COR-L47 (cell line): ENCODE data around the gene EGFL7.

Experiments used
- DNase-seq: peaks from one replicate; lab custom pipeline; 2025; lab: John Stamatoyannopoulos, UW

The EGFL7 gene

DNA sequence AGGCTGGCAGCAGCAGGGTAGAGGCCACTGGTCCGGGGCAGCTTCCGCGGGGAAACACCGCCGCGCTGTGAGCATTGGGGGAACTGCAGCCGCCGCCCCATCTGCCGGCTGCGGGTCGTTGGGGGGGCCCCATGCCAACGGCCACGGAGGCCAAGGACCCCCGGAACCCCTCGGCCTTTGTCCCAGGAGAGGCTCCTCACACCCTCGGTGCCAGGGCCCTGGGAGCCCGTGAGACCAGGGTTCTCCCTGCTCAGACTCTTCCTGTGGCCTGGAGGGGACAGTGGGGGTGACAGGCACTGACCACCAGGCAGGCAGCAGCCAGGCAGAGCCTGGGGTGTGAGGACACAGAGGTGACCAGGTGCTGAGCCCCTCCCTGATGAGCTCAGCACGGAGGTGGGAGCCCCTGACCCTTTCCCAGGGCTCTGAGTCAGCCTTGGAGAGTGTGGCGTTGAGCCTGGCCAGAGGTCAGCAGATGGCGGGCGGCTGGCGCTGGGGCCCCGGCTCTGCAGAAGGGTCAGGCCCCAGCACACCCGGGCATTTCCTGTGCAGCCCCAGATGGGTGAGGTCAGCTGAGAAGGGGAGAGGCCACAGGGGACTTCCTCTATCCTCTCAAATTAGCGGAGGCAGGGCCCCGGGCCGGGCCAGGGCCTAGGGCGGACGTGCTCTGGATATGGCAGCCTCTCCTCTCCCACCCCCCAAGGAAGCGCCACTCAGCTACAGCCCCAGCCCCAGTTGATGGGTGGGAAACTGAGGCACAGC lies 17.9 kb upstream of the EGFL7 start:
- no peak for DNase-seq

- no peak for DNase-seq
These were observed 17.3 kb upstream of the EGFL7 start for GRCh38 chr9:136645352-136645902.

DNA sequence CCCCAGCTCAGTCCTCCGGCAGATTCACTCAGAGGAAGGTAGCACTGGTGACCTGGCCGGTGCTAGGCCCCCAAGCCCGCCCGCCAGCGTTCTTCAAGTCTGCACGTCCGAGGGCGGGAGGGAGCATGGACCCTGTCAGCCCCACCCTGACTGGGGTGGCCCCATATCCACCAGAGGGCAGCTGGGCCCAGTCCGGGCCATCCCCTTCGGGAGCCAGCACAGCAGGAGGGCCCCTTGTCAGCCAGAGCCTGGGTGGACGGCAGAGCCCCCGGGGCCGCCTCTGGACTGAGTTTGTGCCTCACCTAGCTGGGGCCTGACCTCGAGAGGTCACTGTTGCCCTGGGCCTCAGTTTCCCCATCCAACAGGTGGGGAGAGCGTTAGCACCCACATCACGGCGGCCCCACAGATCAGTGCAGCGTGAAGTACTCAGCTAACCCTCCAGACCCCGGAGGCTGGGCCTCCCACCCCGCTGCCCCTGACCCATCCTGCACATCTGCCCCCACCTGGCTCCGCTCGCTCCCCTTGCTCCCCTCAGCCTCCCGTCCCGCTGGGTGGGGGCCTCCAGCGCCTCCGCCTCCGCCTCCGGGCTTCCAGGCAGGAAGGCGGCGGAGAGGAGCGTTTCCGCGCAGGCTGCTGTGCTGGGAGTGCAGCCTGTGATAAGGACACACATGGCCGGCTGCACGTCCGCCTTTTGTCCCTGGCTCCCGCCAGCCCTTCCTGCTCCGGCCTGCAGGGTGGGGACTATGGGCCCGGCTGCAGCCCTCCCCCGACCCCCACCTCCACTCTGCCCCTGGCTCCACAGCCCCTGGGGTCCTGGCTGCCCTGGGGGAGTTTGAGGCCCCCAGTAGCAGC lies 16.6 kb upstream of the EGFL7 start:
- no peak for DNase-seq

- no peak for DNase-seq
These were observed 15.6 kb upstream of the EGFL7 start for GRCh38 chr9:136646827-136647711.

- no peak for DNase-seq
These were observed 14.0 kb upstream of the EGFL7 start for GRCh38 chr9:136648751-136649150.

GRCh38 chr9:136650021-136650420 lies 12.7 kb upstream of the EGFL7 start:
- DNase-seq = no peak

GRCh38 chr9:136650648-136651047 lies 12.1 kb upstream of the EGFL7 start:
- no peak for DNase-seq

- no peak for DNase-seq
These were observed 10.9 kb upstream of the EGFL7 start for GRCh38 chr9:136651860-136652259.

DNA sequence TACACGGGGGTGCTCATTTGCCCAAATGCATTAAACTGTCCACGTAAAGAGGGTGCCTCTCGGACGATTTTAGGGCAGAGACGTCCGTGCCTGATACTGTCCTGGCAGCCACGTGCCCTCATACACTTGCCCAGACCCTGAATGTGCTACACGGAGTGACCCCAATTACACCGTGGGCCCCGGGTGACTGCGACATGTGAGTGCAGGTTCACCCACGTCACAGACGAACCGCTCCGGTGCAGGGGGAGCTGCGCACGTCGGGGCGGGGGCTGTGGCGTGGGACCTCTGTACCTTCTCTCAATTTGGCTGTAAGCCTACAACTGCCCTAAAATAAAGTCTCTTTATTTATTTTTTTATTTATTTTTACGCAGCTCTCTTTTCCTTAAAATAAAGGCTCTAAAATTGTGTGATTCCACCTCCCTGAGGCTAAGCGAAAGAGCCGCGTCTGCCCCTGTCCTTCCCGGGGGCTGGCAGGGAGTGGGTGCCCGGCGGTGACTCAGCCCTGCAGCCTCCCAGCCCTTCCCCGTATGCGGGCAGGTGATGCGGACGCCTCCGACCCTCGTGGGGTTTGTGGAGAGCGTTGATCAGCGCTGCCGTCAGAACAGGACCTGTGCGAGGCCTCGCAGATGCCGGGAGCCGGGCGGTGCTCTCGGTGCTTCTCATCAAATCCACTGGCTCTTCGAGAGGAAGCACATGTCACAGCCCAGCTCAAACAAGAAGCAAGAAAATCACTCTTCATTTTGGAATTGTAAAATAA lies 9.2 kb upstream of the EGFL7 start:
- no peak for DNase-seq

DNA sequence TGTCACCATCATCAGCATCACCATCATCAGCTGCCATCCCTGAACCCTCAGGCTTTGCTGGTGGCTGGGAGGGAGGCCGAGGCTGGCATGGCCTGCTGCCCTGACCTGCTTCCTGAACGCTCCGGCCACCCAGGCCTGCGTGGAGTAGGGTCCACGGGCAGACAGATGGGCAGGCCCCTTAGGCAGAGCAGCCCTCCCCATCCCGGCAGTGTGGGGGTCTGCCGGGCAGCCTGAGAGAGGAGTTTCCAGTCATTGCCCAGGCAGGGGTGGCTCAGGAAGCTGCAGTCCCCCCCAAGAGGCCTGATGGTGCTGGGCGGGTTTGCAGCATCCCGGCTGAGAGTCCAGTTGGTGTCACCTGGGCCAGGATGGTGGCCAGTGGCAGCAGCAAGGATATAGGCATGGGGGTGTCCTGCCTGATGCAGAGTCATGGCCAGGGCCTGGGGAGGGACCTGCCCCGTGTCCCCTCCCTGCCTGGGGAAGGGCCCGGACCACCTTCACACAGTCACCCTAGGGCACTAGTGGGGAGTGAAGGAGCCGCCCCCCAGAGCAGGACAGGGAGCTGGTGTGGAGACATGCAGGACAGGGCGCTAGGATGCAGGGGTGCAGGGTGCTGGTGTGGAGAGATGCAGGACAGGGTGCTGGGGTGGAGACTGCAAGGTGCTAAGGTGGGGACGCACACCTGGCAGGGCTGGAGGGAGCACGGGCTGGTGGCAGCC lies 7.7 kb upstream of the EGFL7 start:
- DNase-seq = no peak

DNA sequence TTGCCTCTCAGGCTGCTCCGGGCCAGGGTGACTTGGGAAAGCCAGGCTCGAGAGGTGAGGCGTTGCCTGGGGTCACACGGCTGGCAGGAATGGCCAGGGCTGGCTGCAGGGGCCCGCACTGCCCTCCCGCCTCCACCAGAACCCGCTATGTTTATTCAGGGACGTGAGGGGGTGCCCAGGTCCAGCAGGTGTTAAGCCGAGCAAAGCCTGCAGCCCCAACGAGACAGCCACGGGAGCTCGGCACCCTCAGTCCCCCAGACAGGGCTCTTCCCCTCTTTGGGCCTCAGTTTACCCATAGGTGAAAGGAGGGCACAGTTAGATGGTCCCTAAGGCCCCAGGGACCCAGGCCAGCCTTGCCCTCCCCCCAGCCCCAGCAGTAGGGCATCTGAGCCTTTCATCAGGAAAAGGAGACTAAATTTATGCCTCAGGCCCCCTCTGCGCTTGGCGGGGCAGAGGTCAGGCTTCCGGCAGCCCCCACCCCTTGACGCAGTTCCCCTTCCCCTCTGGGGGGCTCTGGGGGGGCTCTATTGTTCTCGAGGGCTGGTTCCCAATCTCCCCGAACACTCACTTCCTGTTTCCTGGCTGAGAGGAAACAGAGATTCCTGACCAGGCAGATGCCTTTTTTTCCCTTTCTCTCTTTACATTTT lies 7.1 kb upstream of the EGFL7 start:
- DNase-seq = no peak

DNA sequence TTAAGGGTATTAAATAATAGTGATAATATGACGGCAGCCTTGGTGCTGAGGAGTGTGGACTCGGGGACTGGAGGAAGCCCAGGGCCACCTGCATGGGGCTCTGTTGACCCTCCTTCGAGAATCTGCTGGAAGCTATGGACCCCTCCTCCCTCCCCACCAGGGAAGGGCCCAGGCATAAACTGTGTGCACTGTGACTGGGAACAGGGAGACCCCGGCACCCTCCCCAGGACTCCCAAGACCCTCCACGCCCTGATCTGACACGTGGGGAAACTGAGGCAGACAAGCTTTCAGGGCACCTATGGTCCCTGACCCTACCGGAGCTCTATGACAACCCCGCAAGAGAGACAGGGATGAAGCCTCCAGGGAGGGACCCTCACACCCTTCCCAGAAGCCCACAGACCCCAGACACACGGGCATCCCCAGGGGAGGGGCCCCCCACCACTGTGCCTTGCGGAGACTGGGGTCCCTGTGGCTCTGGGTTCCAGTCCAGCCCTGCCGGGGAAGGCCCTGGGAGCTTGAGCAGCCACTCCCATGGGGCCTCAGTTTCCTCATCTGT lies 6.5 kb upstream of the EGFL7 start:
- DNase-seq = no peak

DNA sequence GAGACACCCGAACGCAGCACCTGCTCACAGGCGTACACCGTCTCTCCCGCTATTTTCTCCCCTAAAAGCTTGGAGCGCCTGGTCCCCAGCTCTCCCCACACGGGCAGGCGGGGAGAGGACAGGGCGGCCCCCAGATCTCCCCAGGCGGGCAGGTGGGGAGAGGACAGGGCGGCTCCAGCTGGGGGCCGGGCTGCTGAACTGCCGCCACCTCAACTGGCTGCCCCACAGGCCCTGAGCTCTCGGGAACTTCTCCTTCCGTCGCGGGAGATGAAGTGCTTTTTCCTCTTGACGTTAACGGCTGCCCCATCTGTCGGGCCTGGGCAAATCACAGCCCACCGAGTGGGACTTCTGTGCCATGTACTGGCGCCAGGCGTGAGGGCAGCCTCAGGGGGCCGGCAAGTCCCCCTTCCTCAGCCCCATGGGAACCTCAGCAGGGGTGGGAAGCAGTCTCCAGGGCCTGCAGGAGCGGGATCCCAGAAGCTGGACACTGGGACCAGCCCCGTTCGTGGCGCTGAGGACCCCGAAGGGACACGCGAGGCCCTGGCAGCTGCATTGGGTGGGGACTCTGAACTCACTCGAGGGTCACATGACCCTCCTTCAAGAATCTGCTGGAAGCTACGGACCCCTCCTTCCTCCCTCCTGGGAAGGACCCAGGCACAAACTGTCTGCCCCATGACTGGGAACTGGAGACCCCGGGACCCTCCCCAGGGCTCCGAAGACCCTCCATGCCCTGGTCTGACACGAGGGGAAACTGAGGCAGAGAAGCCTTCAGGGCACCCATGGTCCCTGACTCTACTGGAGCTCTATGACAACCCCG lies 5.7 kb upstream of the EGFL7 start:
- DNase-seq = no peak

DNA sequence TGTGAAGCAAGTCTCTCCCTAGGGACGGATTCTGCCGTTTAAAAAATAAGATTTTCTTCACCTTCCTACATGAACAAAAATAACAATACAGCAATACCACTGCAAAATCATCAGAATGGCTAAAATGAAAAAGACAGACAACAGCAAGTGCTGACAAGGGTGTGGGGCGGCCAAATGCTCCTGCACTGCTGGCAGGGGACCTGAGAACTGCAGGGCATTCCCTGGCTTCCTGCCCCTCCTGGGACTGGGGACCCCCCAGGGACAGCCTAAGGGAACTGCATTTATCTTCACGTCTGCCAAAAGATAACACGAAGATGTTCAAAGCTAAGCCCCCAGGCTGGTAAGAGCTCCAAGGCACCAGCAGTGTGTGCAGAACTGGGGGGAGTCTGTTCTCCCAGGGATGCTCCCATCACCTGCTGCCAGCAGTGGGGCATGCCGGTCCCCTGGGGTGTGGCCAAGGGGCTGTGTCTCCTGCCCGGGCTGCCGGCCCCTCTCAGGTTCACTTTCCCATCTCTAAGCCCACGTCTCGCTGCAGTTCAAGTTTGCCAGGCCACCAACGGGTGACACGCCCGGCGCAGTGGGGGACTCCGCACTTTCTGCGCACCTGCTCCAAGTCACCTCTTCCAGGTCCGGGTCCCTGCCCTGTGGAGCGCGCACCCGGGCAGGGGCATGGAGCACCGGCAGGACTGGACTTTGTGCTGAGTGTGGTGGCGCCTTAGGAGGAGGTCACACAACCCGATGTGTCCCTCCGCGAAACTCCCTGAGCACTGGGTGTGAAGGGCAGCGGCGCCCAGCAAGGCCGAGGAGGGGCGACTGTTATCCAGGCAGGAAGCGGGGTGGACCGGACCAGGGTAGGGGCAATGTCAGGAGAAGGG lies 4.5 kb upstream of the EGFL7 start:
- DNase-seq = no peak

DNA sequence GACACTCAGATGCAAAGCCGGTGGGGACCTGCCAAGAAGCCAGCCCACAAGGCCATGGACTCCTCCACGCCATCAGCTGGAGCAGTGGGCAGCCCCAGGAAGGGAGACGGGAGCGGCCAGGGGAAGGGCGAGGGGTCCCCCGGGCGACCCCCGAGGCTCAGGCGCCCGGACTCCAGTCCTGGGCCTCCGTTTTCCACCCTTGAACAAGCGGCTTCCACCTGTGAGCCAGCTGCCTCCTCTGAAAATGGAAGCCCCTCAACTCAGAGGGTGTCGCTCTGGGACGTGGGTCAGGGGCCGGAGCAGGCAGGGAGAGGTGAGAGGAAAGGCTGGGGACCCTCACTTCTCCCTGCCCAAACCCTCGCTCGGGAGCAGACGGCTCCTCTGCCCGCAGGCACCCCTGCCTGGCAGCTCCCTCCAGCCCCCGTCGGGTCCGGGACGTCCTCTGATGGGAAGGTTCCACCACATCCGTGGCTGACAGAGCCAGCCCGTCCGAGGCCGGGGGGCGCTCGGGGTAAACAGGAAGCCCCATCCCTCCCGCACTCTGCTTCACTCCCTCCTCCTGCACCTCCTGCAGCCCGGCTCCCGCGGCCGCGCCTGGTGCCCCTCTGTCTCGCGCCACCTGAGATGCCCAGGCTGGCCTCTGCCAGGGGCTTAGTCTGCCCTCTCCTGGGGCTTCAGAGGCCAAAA lies 3.7 kb upstream of the EGFL7 start:
- no peak for DNase-seq

DNA sequence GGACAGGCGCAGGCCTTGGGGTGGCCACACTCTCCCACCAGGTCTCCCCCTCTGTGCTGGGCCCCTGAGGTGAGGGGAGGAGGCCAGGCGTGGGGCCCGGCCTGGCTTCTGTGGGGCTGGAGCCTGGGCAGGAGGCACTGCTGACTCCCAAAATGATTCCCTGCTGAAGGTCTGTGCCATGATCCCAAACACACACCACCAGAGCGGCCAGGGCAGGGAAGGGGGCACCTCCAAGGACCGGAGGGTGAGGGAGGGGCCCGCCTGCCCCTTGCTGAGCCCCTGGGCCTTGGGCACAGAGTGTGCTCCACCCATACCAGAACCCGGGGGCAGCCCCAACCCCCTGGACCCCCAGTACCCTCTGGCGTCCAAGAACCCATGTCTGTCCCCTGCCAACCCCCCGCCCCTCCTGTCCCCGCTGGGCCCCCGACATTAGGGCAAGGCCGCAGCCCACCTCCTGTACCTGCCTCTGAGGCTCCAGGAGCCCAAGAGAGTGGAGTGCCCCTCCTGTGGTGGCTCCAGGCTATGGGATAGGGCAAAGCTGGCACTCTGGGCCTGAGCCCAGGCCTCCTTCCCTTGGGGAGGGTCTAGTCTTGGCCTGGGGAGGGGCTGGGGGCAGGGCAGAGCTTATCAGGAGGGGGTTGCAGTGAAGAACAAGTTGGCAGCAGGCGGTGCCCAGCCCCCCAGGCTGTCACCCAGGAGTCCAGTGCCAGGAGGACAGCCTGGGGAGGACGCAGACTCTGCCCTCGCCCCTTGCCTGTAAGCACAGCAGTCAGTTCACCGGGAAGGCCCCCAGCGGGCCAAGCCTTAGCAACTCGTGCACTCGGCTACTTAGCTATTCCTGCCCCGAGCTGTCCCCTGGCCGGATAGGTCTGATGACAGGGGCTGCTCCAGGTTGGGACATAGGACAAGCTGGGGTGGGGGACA lies 2.6 kb upstream of the EGFL7 start:
- DNase-seq = no peak
